Endothelial cell (in vitro differentiated cells): ENCODE data around the gene IL21. TPM values are rescaled to one million over a fixed set of nuclear protein-coding genes. Genes with fewer than 3 reads are reported as not detected.
"Not testable (repeated sequence)": the region's sequence is repeated elsewhere in the genome, so short reads cannot be mapped to it uniquely, and the experiment has no call there.

Experiments used
- DNase-seq: peaks from one replicate; pipeline ENCODE4 v3.0.0; 2021; ENCODE audit warnings: low spot score
- H3K27ac Mint-ChIP-seq: one replicate; pipeline ENCODE4 v1.8.0; 2021; ENCODE audit warnings: mixed read lengths, inconsistent platforms; ENCODE audit not compliant: unreplicated experiment
- H3K27me3 Mint-ChIP-seq: one replicate; pipeline ENCODE4 v1.8.0; 2021; ENCODE audit warnings: mild to moderate bottlenecking, moderate library complexity, mixed read lengths, inconsistent platforms; ENCODE audit not compliant: unreplicated experiment
- H3K36me3 Mint-ChIP-seq: one replicate; pipeline ENCODE4 v1.8.0; 2021; ENCODE audit warnings: mild to moderate bottlenecking, low read depth, mixed read lengths, inconsistent platforms; ENCODE audit not compliant: unreplicated experiment
- H3K4me1 Mint-ChIP-seq: one replicate; pipeline ENCODE4 v1.8.0; 2021; ENCODE audit warnings: mild to moderate bottlenecking, mixed read lengths, inconsistent platforms; ENCODE audit not compliant: unreplicated experiment
- H3K4me3 Mint-ChIP-seq: one replicate; pipeline ENCODE4 v1.8.0; 2021; ENCODE audit warnings: mild to moderate bottlenecking, mixed read lengths, inconsistent platforms; ENCODE audit not compliant: unreplicated experiment
- H3K9me3 Mint-ChIP-seq: one replicate; pipeline ENCODE4 v1.8.0; 2021; ENCODE audit warnings: mixed read lengths, inconsistent platforms; ENCODE audit not compliant: unreplicated experiment
- CTCF ChIP-seq: fragments of 200-600 bp; sonication (generic); IDR thresholded peaks from one replicate; pipeline ENCODE4 v1.5.0; 2021; ENCODE audit warnings: antibody characterized with exemption; ENCODE audit not compliant: unreplicated experiment
- total RNA-seq: library from RNA; stranded (reverse); fragmentation: NEBNext Ultra II Directional; extraction: Animal tissue kit (Norgen Biotek cat#: 25700); gene quantifications from one replicate; pipeline ENCODE4 v1.2.1, GENCODE V29; 2021; ENCODE audit not compliant: unreplicated experiment

The IL21 gene
- total RNA-seq, 1 donor from 2014 or later = not detected

DNA sequence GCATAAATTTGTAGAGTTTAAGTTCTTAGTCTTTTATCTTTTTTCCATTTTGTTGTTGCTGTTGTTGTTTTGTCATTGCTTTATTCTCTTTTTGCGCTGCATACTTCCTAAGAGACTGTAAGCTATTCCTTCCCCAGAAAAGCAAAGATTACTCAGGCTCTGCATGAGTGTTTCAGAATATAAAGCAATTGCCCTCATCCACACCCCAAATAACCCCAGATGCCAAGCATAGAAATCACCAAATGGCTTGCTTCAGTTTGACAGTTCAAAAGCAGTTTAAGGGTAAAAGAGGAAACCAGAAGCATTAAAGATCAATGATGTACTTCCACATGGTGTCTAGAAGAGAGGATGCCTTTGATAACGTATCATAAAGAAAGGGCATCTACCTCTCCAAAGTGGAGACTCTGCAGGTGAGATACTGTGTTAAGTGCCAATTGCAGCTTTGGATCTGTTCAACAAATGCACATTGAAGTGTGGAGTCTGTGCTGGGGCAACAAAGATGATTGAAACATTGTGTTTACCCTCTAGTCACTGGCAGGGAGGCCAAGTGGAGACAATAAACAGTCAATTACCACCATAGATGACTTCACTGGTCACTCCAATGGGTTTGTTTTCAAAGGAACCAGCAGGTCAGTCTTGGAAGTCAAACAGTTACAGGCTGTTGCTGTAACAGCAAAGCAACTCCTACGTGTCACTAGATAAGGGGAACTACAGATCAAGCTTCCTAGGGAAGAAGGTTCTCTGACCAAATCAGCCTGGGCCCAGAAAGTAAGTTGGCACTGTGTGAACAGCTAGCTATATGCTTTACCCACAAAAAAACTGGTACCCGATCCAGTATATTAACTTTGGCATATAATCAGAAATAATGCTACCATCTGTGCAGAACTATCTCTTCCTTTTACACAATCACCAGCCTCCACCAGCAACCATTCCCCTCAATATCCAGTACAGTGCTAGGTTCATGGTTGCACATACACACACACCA, 40.6 kb upstream of the IL21 start:
- Mint-ChIP-seq H3K27ac (no peak overlapping the region), H3K36me3 (no peaks in the 10 kb centered on the region)

DNA sequence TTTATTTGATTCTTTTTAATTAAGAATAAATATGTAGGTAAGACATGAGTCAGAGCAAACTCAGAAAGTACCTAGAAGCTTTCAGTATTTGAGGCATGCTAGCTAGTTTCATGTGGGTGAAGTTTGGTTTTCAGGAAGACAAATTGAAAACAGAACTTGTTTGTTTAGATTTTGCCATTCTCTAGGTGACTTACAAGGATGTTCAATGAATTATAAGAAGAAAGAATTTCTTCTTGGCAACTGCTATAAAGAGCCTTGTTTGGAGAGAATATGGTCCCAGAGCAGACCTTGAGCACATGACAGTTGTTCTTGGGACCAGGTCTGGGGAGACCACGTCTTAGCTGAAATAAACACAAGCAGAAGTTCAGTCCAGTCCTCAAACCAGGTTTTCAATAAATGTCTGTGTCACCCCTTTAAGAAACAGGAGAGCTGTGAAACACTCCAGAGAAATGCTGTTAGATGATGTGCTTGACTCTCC, 38.0 kb upstream of the IL21 start:
- Mint-ChIP-seq H3K27ac (no peak overlapping the region), H3K27me3 (peaks cover 3% of the 10 kb centered on the region), H3K4me3 (no peak overlapping the region), H3K36me3 (no peaks in the 10 kb centered on the region), H3K4me1 (peaks cover 6% of the 10 kb centered on the region), H3K9me3 (no peaks in the 10 kb centered on the region)
- no peak for DNase-seq
- TF ChIP-seq CTCF = no peak

More for the DNA sequence above, 40.6 kb upstream of the IL21 start:
- Mint-ChIP-seq H3K4me1 (peaks cover 12% of the 10 kb centered on the region), H3K9me3 (no peaks in the 10 kb centered on the region), H3K27me3 (peaks cover 3% of the 10 kb centered on the region), H3K4me3 (no peak overlapping the region)
- DNase-seq = no peak
- no peak for TF ChIP-seq CTCF

DNA sequence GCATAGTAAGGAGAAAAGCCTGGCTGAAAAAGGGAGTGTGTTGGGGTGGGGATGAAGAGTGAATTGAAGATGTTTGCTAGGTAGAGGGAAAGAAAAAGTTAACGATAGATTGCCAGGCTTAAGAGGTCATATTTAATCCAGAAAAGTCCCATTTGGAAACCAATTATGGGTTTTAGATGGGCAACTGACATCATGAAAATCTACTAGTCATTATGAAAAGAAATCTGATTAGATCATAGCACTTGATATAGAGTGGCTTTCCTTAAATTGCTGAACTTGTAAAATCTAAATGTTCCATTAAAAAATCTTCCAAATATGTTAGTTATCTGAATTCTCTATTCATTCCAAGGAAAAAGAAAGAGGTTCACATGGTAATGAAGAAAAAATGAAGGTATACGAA, 37.5 kb upstream of the IL21 start:
- no peak overlapping the region for H3K4me3 Mint-ChIP-seq
- no peaks in the 10 kb centered on the region for H3K36me3 Mint-ChIP-seq
- peaks cover 2% of the 10 kb centered on the region for H3K4me1 Mint-ChIP-seq

GRCh38 chr4:122657553-122657952, 36.7 kb upstream of the IL21 start:
- TF ChIP-seq CTCF = no peak
- Mint-ChIP-seq H3K27ac (no peak overlapping the region), H3K9me3 (no peaks in the 10 kb centered on the region), H3K4me1 (no peaks in the 10 kb centered on the region), H3K36me3 (no peaks in the 10 kb centered on the region), H3K4me3 (no peak overlapping the region), H3K27me3 (peaks cover 3% of the 10 kb centered on the region)
- DNase-seq = no peak

More for the DNA sequence above, 37.5 kb upstream of the IL21 start:
- Mint-ChIP-seq H3K27ac (no peak overlapping the region), H3K9me3 (no peaks in the 10 kb centered on the region), H3K27me3 (peaks cover 3% of the 10 kb centered on the region)
- no peak for TF ChIP-seq CTCF
- DNase-seq = no peak

DNA sequence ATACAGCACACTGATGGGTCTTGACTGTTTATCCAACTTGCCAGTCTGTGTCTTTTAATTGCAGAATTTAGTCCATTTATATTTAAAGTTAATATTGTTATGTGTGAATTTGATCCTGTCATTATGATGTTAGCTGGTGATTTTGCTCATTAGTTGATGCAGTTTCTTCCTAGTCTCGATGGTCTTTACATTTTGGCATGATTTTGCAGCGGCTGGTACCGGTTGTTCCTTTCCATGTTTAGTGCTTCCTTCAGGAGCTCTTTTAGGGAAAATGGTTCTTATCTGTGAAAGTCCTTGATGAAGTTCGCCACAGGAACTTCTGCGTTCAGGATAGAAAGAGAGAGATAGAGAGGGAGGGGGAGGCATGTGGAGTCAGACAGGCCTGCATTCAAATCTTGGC, 35.7 kb upstream of the IL21 start:
- not testable (repeated sequence) for H3K36me3 Mint-ChIP-seq, H3K27me3 Mint-ChIP-seq, H3K4me1 Mint-ChIP-seq, H3K9me3 Mint-ChIP-seq, H3K4me3 Mint-ChIP-seq, H3K27ac Mint-ChIP-seq, DNase-seq
